GM12873 (cell line): ENCODE measurements around the gene DNAI2.

Source experiments
- CTCF ChIP-seq: IDR thresholded peaks from 2 replicates; pipeline ENCODE4 v1.5.1; 2012; ENCODE audit warnings: low read depth, mild to moderate bottlenecking, moderate library complexity, low read length, control low read depth; ENCODE audit not compliant: insufficient read depth; ENCODE audit errors: missing control alignments

DNAI2 gene

GRCh38 chr17:74316220-74316619, 42.2 kb downstream of the DNAI2 start:
- TF ChIP-seq CTCF: no peak

GRCh38 chr17:74317071-74317470, 43.0 kb downstream of the DNAI2 start:
- no peak for TF ChIP-seq CTCF

GRCh38 chr17:74318391-74318790, 44.4 kb downstream of the DNAI2 start:
- no peak for TF ChIP-seq CTCF

GRCh38 chr17:74324521-74324920, 50.5 kb downstream of the DNAI2 start:
- no peak for TF ChIP-seq CTCF

GRCh38 chr17:74325376-74325742, 51.3 kb downstream of the DNAI2 start:
- no peak for TF ChIP-seq CTCF

- no peak for TF ChIP-seq CTCF
Measured at GRCh38 chr17:74325743-74326379, 51.8 kb downstream of the DNAI2 start, which contains the start of gene KIF19. KIF19 (plus strand) TSS chr17:74326226; CDS start chr17:74326350, 124 bp downstream.

GRCh38 chr17:74326506-74326905, 52.5 kb downstream of the DNAI2 start:
- TF ChIP-seq CTCF: no peak

GRCh38 chr17:74328487-74328886, 54.5 kb downstream of the DNAI2 start:
- TF ChIP-seq CTCF: no peak
